Adrenal gland (tissue), 12 donors: Measurements from ENCODE around the gene OLFM1. TPM values are rescaled to one million over a fixed set of nuclear protein-coding genes. Genes with fewer than 3 reads are reported as not detected.
A peak's percentile ranks its signal among the peaks of the same experiment; 100 is the strongest.

Source experiments
- DNase-seq, 7 donors: peaks; one replicate each; pipeline ENCODE4 v3.0.0-alpha.2; 2019 to 2020
- H3K27ac ChIP-seq, 5 donors: fragments of 200-600 bp; sonication (generic) in 4 of 5; 1 replicate in 3 of 5; 2 replicates in 2 of 5; pipeline versions ENCODE4 v1.5.1 to v1.8.0; 2016 to 2020; ENCODE audit warnings: mild to moderate bottlenecking in 1 of 5
- H3K27me3 ChIP-seq: fragments of 200-600 bp; 2 replicates; pipeline ENCODE4 v1.8.0; 2021
- H3K36me3 ChIP-seq, 2 donors: fragments of 200-600 bp; replicated peaks in 1 of 2; 1 replicate in 1 of 2; 2 replicates in 1 of 2; pipeline versions ENCODE4 v1.5.1 to v1.8.0; 2018 to 2022
- H3K4me1 ChIP-seq, 2 donors: fragments of 200-600 bp; replicated peaks in 1 of 2; 1 replicate in 1 of 2; 2 replicates in 1 of 2; pipeline versions ENCODE4 v1.5.1 to v1.8.0; 2018 to 2021
- H3K4me3 ChIP-seq, 4 donors: fragments of 200-600 bp; sonication (generic) in 3 of 4; one replicate each; pipeline ENCODE4 v1.5.1; 2016 to 2018
- H3K9me3 ChIP-seq, 3 donors: fragments of 200-600 bp; sonication (generic) in 1 of 3; replicated peaks in 1 of 3; 1 replicate in 2 of 3; 2 replicates in 1 of 3; pipeline versions ENCODE4 v1.5.1 to v1.8.0; 2016 to 2021
- CTCF ChIP-seq, 6 experiments: fragments of 450-650 bp in 4 of 6; fragments of 200-600 bp in 2 of 6; sonication (generic) in 1 of 6; IDR thresholded peaks; 1 replicate in 5 of 6; 2 replicates in 1 of 6; pipeline versions ENCODE4 v1.5.1 to v1.8.0; 2016 to 2021; ENCODE audit warnings: antibody characterized with exemption in 6 of 6, mild to moderate bottlenecking in 2 of 6, moderate library complexity in 1 of 6
- POLR2A ChIP-seq, 2 donors: fragments of 450-650 bp; IDR thresholded peaks; one replicate each; pipeline ENCODE4 v1.6.1; 2017; ENCODE audit warnings: antibody characterized with exemption in 2 of 2, mild to moderate bottlenecking in 2 of 2, moderate library complexity in 1 of 2
- WGBS, 4 donors: extraction: QIAGEN DNeasy Blood & Tissue Kit in 2 of 4; methylation state at CpG; one replicate each; pipeline versions ENCODE4 v1.1.5 to v1.1.7; 2013 to 2017; 5-methylcytosine and 5-hydroxymethylcytosine counted together
- intact Hi-C, 2 donors: fragments of 100-400 bp; cut with DNase I; formaldehyde crosslinking; loops; one replicate each; pipeline versions ENCODE4 v1.14.1 to v1.15.0; 2022 to 2023
- polyA plus RNA-seq, 3 donors: library from polyadenylated mRNA; stranded (reverse); fragments of 200-250 nt in 2 of 3; fragments of 350-450 nt in 1 of 3; fragmentation: Illumina TruSeq in 1 of 3; extraction: RNeasy Lipid Tissue Mini Kit (QIAGEN cat#74804) in 1 of 3; gene quantifications; one replicate each; pipeline ENCODE4 v1.2.3, GENCODE V29; 2013 to 2014
- total RNA-seq, 9 donors: library from RNA; depleted of rRNA in 4 of 9; stranded (reverse); fragments of >200 nt in 4 of 9; fragments of 120-200 nt in 1 of 9; fragmentation: NEBNext Ultra II Directional in 1 of 9; extraction: Animal tissue kit (Norgen Biotek cat#: 25700) in 1 of 9; gene quantifications; one replicate each; pipeline versions ENCODE4 v1.1.0 to v1.2.4, GENCODE V29; 2013 to 2023
- donor health status: healthy with polysubstance abuse.
- donor health status: Bipolar disorder and iron deficiency.
- donor health status: DM: yes; HTN: yes; CAD: no.
- donor health status: DM: no; HTN: no; CAD: no.
- donor health status: DM: no; HTN: no; CAD: no.
- donor health status: DM: yes; HTN: yes; CAD: no.

Gene OLFM1
- total and polyA plus RNA-seq, 12 donors = 2.5 to 48.0 (median 28.0) TPM

DNA sequence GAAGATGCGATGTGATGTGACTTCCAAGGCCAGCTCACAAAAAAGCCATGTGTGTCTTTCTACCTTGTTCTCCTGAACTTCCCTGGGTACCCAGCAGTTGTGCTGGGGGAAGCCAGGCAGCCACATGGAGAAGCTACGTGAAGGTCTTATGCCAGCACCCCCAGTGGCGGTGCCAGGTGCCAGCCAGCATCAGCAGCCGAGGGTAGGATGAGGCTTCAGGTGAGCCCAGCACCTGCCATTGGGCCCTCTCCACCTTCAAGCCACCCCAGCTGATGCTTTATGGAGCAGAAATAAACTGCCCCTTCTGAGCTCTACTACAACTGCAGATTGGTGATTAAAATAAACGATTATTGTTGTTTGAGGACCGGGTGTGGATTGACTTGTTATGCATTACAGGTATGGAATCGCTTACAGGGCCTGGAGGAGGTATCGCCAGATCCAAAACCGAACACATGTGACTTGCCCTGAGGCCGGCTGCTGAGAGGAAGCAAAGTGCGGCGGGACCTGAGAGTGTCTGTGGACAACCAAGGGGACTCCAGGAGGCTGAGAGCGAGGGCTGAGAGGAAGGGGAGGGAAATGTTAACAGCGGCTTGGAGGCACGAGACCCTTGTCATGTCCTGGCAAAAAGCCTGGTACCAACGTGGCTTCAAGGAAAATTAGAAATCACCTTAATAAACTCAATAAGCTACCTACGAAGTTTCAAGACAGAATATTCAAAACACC lies 36.0 kb upstream of the OLFM1 start:
- WGBS, 4 donors = 82 to 88% (median 85%) methylated on average over 14 to 17 of the region's 17 CpGs
- Histone ChIP-seq H3K36me3 (no peaks in the 10 kb centered on the region), H3K4me1 (no peaks in the 10 kb centered on the region), H3K4me3 (no peak overlapping the region), H3K27me3 (peaks cover 18% of the 10 kb centered on the region), H3K9me3 (no peaks in the 10 kb centered on the region), H3K27ac (no peak overlapping the region)
- TF ChIP-seq POLR2A (IDR thresholded peaks at IDR 0.05) (no peak), CTCF (IDR thresholded peaks at IDR 0.05) (no peak)
- DNase-seq = no peak
- intact Hi-C loops = no loop called here

DNA sequence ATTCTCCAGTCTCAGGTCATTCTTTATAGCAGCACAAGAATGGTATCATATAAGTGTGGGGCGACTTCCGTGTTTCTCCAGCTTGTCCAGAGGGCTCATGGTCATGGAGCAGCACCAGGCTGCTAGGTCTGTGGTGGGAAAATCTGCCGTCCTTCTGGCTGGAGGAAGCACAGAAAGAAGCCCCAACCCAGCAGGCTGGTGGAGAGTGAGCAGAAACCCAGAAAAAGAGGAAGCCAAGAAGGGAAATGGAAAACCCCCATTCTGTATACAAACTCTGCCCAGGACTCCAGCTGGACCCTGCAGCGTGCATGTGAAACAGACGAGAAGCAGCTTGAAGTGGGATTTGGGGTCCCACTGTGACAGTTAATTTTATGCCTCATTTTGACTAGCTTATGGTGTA lies 34.3 kb upstream of the OLFM1 start:
- H3K9me3 ChIP-seq = no peaks in the 10 kb centered on the region
- DNase-seq = peak in 1 of 7 donors; percentile 1
- H3K27me3 ChIP-seq = peaks cover 14% of the 10 kb centered on the region
- 70 to 81% (median 78%) methylated on average over 5 of the region's 5 CpGs for WGBS, 4 donors
- intact Hi-C loops = no loop called here
- H3K4me1 ChIP-seq = no peaks in the 10 kb centered on the region
- no peak overlapping the region for H3K27ac ChIP-seq
- H3K4me3 ChIP-seq = no peak overlapping the region
- TF ChIP-seq POLR2A (IDR thresholded peaks at IDR 0.05) = no peak
- no peak for TF ChIP-seq CTCF (IDR thresholded peaks at IDR 0.05)
- no peaks in the 10 kb centered on the region for H3K36me3 ChIP-seq

GRCh38 chr9:135055181-135055580 lies 32.3 kb upstream of the OLFM1 start:
- DNase-seq = no peak
- Histone ChIP-seq H3K27ac (no peak overlapping the region), H3K36me3 (no peaks in the 10 kb centered on the region), H3K9me3 (no peaks in the 10 kb centered on the region), H3K27me3 (peaks cover 14% of the 10 kb centered on the region), H3K4me3 (no peak overlapping the region), H3K4me1 (no peaks in the 10 kb centered on the region)
- 74 to 88% (median 79%) methylated on average over 3 of the region's 3 CpGs for WGBS, 4 donors
- intact Hi-C loops = no loop called here
- TF ChIP-seq POLR2A (IDR thresholded peaks at IDR 0.05) (no peak), CTCF (IDR thresholded peaks at IDR 0.05) (no peak)

DNA sequence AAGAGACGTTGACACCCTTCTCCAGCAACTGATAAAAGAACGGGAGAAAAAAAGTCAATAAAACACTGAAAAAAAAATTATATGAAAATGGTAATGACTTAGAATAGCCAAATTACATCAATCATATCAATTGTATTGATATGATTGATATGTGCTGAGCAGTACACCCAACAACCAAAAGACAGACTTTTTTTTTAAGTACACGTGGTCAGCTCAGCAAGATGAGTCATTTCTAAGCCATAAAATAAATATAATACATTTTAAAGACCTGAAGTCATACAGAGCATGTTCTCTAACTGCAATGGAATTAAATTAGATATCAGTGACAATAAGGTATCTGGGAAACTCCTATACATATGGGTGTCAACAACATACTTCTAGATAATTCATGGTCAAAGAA lies 30.9 kb upstream of the OLFM1 start:
- H3K36me3 ChIP-seq = no peaks in the 10 kb centered on the region
- TF ChIP-seq CTCF (IDR thresholded peaks at IDR 0.05) (no peak), POLR2A (IDR thresholded peaks at IDR 0.05) (no peak)
- WGBS, 4 donors = 69 to 80% (median 72%) methylated on average over 3 of the region's 3 CpGs

More for the DNA sequence above, 30.9 kb upstream of the OLFM1 start:
- intact Hi-C loops = no loop called here
- H3K27ac ChIP-seq = no peak overlapping the region
- DNase-seq = no peak
- H3K4me1 ChIP-seq = no peaks in the 10 kb centered on the region
- H3K9me3 ChIP-seq = no peaks in the 10 kb centered on the region
- H3K27me3 ChIP-seq = peaks cover 11% of the 10 kb centered on the region
- no peak overlapping the region for H3K4me3 ChIP-seq
